B cell (primary cell): ENCODE data around the gene BEAN1. TPM values are rescaled to one million over a fixed set of nuclear protein-coding genes. Genes with fewer than 3 reads are reported as not detected.

ENCODE experiments used
- ATAC-seq: fragments of 200-7000 bp; cut with Tn5 transposase; one replicate; pipeline ENCODE4 v1.10.0; 2021; ENCODE audit warnings: low read depth, mild to moderate bottlenecking, moderate number of reproducible peaks, moderate library complexity
- CTCF ChIA-PET: fragments of 350-600 bp; sonication (Branson Sonifier 250); formaldehyde crosslinking; loops from one replicate; lab custom pipeline; 2021; ENCODE audit warnings: antibody characterized with exemption, inconsistent platforms; lab: Charles Lee
- POLR2A ChIA-PET: fragments of 350-600 bp; sonication (Branson Sonifier 250); formaldehyde crosslinking; loops from one replicate; lab custom pipeline; 2021; ENCODE audit warnings: antibody characterized with exemption; lab: Charles Lee
- DNase-seq: peaks from one replicate; pipeline ENCODE4 v3.0.0; 2013
- H2AFZ ChIP-seq: 2 replicates; pipeline ENCODE4 v1.6.1; 2012; ENCODE audit warnings: mild to moderate bottlenecking, low read depth, low read length; ENCODE audit not compliant: insufficient read depth, poor library complexity, severe bottlenecking
- H3K27ac ChIP-seq, 2 donors: 1 replicate in 1 of 2; 2 replicates in 1 of 2; pipeline ENCODE4 v1.5.1; 2012 to 2013; ENCODE audit warnings: low read length in 2 of 2, mild to moderate bottlenecking in 2 of 2, moderate library complexity in 1 of 2
- H3K27me3 ChIP-seq, 4 experiments: fragments of 200-600 bp in 1 of 4; sonication (generic) in 1 of 4; replicated peaks in 1 of 4; 1 replicate in 2 of 4; 2 replicates in 2 of 4; pipeline versions ENCODE4 v1.6.1 to v1.7.0; 2013 to 2016; ENCODE audit warnings: low read length in 3 of 4, mild to moderate bottlenecking in 2 of 4, mixed read lengths in 1 of 4, moderate library complexity in 1 of 4; ENCODE audit not compliant: insufficient read depth in 4 of 4, control insufficient read depth in 3 of 4; ENCODE audit errors: control extremely low read depth in 1 of 4
- H3K36me3 ChIP-seq, 2 experiments: replicated peaks in 1 of 2; 1 replicate in 1 of 2; 2 replicates in 1 of 2; pipeline versions ENCODE4 v1.6.1 to v1.7.1; 2013; ENCODE audit warnings: low read length in 1 of 2; ENCODE audit not compliant: insufficient read depth in 2 of 2, control insufficient read depth in 1 of 2; ENCODE audit errors: control extremely low read depth in 1 of 2, extremely low read depth in 1 of 2
- H3K4me1 ChIP-seq, 2 donors: fragments of 200-600 bp in 1 of 2; sonication (generic) in 1 of 2; 1 replicate in 1 of 2; 2 replicates in 1 of 2; pipeline versions ENCODE4 v1.5.1 to v1.6.1; 2013 to 2017; ENCODE audit warnings: low read length in 2 of 2; ENCODE audit not compliant: control insufficient read depth in 2 of 2, insufficient read depth in 2 of 2
- H3K4me2 ChIP-seq: replicated peaks from 2 replicates; pipeline ENCODE3; 2012; ENCODE audit warnings: mild to moderate bottlenecking, low read depth, low read length; ENCODE audit not compliant: poor library complexity, severe bottlenecking
- H3K4me3 ChIP-seq, 5 experiments: fragments of 200-600 bp in 1 of 5; sonication (generic) in 1 of 5; 1 replicate in 3 of 5; 2 replicates in 2 of 5; pipeline versions ENCODE4 v1.5.1 to v1.7.0; 2011 to 2016; ENCODE audit warnings: low read length in 4 of 5, mild to moderate bottlenecking in 4 of 5, low read depth in 2 of 5, control low read depth in 1 of 5, moderate library complexity in 1 of 5; ENCODE audit not compliant: insufficient read depth in 1 of 5; ENCODE audit errors: control extremely low read depth in 1 of 5, extremely low read depth in 1 of 5
- H3K79me2 ChIP-seq: fragments of 200-600 bp; sonication (generic); one replicate; pipeline ENCODE4 v1.6.0; 2016; ENCODE audit warnings: low read length; ENCODE audit not compliant: control insufficient read depth, insufficient read depth
- H3K9ac ChIP-seq: fragments of 200-600 bp; sonication (generic); 2 replicates; pipeline ENCODE4 v1.6.1; 2017; ENCODE audit warnings: mild to moderate bottlenecking, low read length, moderate library complexity
- H3K9me3 ChIP-seq, 3 donors: one replicate each; pipeline versions ENCODE4 v1.6.1 to v1.7.1; 2013; ENCODE audit warnings: low read length in 2 of 3; ENCODE audit not compliant: control insufficient read depth in 2 of 3, insufficient read depth in 1 of 3; ENCODE audit errors: control extremely low read depth in 1 of 3
- H4K20me1 ChIP-seq: 2 replicates; pipeline ENCODE4 v1.6.0; 2012; ENCODE audit warnings: mild to moderate bottlenecking, low read length; ENCODE audit not compliant: insufficient read depth, control insufficient read depth, poor library complexity, severe bottlenecking
- H3K27ac Mint-ChIP-seq: one replicate; pipeline ENCODE4 v1.8.0; 2021; ENCODE audit warnings: mixed read lengths
- H3K27me3 Mint-ChIP-seq: one replicate; pipeline ENCODE4 v1.8.0; 2021; ENCODE audit warnings: mixed read lengths
- H3K4me1 Mint-ChIP-seq: one replicate; pipeline ENCODE4 v1.8.0; 2021; ENCODE audit warnings: mixed read lengths
- H3K4me3 Mint-ChIP-seq: one replicate; pipeline ENCODE4 v1.8.0; 2021; ENCODE audit warnings: mixed read lengths
- H3K9me3 Mint-ChIP-seq: one replicate; pipeline ENCODE4 v1.8.0; 2022; ENCODE audit warnings: mixed read lengths; ENCODE audit not compliant: insufficient read depth
- EZH2 ChIP-seq: IDR thresholded peaks from 2 replicates; pipeline ENCODE4 v1.6.1; 2012; ENCODE audit warnings: borderline replicate concordance, low read depth, mild to moderate bottlenecking, moderate library complexity, low read length; ENCODE audit not compliant: insufficient read depth, poor library complexity, severe bottlenecking
- WGBS: methylation state at CpG from one replicate; pipeline ENCODE4 v1.1.5; 2013; ENCODE audit warnings: missing lambda C conversion rate; ENCODE audit not compliant: insufficient coverage; 5-methylcytosine and 5-hydroxymethylcytosine counted together
- intact Hi-C: fragments of 100-400 bp; cut with micrococcal nuclease; formaldehyde crosslinking; loops from one replicate; pipeline ENCODE4 v1.10.0; 2022
- polyA plus RNA-seq: library from polyadenylated mRNA; depleted of rRNA; stranded (reverse); fragments of >200 nt; gene quantifications from 2 replicates; pipeline ENCODE4 v1.2.3, GENCODE V29; 2012
- total RNA-seq, 2 donors: library from RNA; stranded (reverse); fragments of 120-200 nt in 1 of 2; gene quantifications; 1 replicate in 1 of 2; 2 replicates in 1 of 2; pipeline versions ENCODE4 v1.2.3 to v1.2.4, GENCODE V29; 2013 to 2022
- TF ChIP-seq, protein P1 (sequence below): fragments of 200-600 bp; IDR thresholded peaks from one replicate; pipeline ENCODE4 v1.8.0; 2022; ENCODE audit warnings: antibody characterized with exemption, mild to moderate bottlenecking

Gene BEAN1
- total and polyA plus RNA-seq, 2 donors (not counting 1 experiment from before 2014, with no cell fraction given): not detected

DNA sequence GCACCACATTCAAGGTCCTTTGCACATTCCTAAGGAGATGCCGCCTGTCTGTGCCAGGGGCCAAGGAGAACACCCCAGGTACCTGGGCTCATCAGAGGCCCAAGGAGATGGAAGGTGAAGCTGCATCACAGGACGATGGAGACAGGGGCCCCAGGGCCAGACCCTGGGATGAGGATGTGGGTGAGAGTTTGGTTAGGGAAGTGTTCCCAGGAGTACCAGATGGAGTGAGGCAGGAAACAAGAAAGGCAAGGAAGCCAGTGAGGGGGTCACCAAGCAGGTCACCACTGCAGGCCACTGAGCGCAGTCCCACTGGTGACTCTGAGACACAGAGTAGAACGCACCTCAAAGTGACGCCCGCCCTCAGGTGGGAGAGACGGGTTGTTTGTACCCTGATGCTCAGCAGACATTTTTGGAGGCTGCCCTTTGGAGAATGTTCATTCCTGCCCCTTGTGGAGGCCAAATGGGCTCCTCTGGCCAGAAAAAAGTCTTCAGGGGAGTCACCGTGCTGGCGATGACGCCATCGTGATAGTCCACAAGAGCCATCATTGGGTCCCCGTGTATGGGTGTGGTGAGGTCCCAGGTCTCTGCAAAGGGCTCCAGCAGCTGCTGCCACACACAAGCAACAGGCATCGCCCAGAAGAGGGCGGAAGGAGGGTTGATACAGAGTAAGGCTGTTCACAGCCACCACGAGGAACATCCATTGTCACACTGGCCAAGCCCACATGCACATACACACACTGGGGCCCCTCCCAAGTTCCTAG lies 57.5 kb downstream of the BEAN1 start:
- DNase-seq (no peak), ATAC-seq (no peak)
- Histone ChIP-seq H3K79me2 (no peaks in the 10 kb centered on the region), H3K27ac (no peak overlapping the region), H3K27me3 (peaks cover 0 to 9% (median under 1%) of the 10 kb centered on the region in 4 experiments), H3K4me2 (no peak overlapping the region), H3K4me3 (no peak overlapping the region), H3K9me3 (peaks cover 0 to 3% (median 0%) of the 10 kb centered on the region in 3 donors), H3K4me1 (peaks cover 11 to 17% of the 10 kb centered on the region in 2 donors), H4K20me1 (no peaks in the 10 kb centered on the region), H2AFZ (no peak overlapping the region), H3K9ac (no peak overlapping the region), H3K36me3 (no peaks in the 10 kb centered on the region)
- CTCF ChIA-PET: interaction anchor here (0.8 to 3.5 kb wide), 5 partner anchors 11 to 78 kb away, joined by 3 to 19 read pairs (median 10); partner anchors contain the start of gene CKLF
- H3K4me3 Mint-ChIP-seq: no peak overlapping the region
- H3K4me1 Mint-ChIP-seq: peaks cover 15% of the 10 kb centered on the region
- no peak overlapping the region for H3K27ac Mint-ChIP-seq
- POLR2A ChIA-PET: no interaction called here
- 91% methylated on average over 15 of the region's 15 CpGs for WGBS
- no peak for TF ChIP-seq EZH2
- intact Hi-C loops: no loop called here
- peaks cover 3% of the 10 kb centered on the region for H3K27me3 Mint-ChIP-seq
- H3K9me3 Mint-ChIP-seq: no peaks in the 10 kb centered on the region

DNA sequence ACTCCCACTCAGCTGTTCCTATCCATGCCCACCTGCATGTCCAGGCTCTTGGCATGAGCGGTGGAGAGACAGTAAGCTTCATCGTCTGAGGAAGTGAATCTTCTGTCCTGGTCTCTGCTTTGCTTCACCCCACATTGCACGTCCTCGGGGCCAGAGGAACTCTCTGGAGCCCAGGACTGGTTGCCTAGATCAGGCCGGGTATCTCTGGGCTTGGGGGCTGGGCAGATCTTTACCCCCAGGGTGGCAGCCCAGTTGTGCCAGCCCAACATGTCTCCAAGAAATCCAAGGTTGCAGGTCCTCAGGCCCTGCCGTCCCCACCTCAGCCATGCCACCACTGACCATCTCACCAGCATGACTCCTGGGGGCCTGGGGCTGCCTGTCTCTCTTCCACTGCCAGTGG lies 58.3 kb downstream of the BEAN1 start:
- H3K27ac ChIP-seq: no peak overlapping the region
- ATAC-seq (no peak), DNase-seq (no peak)
- H3K79me2 ChIP-seq: no peaks in the 10 kb centered on the region
- H3K36me3 ChIP-seq: no peaks in the 10 kb centered on the region
- H3K27ac Mint-ChIP-seq: no peak overlapping the region
- H3K27me3 Mint-ChIP-seq: peaks cover 3% of the 10 kb centered on the region
- ChIA-PET POLR2A (no interaction called here), CTCF (interaction anchor here (1.0 to 3.5 kb wide), 2 partner anchors 54 to 66 kb away, joined by 3 to 17 read pairs; partner anchors contain the start of gene CKLF)
- WGBS: 55% methylated on average over 6 of the region's 6 CpGs
- H3K9me3 Mint-ChIP-seq: no peaks in the 10 kb centered on the region
- intact Hi-C loops: no loop called here
- no peak overlapping the region for H3K9ac ChIP-seq
- no peak overlapping the region for H2AFZ ChIP-seq
- H3K9me3 ChIP-seq: peaks cover 0 to 3% (median 0%) of the 10 kb centered on the region in 3 donors
- peaks cover 0 to 9% (median under 1%) of the 10 kb centered on the region in 4 experiments for H3K27me3 ChIP-seq
- H3K4me3 ChIP-seq: no peak overlapping the region
- no peak overlapping the region for H3K4me2 ChIP-seq
- no peaks in the 10 kb centered on the region for H4K20me1 ChIP-seq
- H3K4me3 Mint-ChIP-seq: no peak overlapping the region
- peaks cover 11 to 17% of the 10 kb centered on the region in 2 donors for H3K4me1 ChIP-seq
- no peak for TF ChIP-seq EZH2
- TF ChIP-seq, protein P1, sequence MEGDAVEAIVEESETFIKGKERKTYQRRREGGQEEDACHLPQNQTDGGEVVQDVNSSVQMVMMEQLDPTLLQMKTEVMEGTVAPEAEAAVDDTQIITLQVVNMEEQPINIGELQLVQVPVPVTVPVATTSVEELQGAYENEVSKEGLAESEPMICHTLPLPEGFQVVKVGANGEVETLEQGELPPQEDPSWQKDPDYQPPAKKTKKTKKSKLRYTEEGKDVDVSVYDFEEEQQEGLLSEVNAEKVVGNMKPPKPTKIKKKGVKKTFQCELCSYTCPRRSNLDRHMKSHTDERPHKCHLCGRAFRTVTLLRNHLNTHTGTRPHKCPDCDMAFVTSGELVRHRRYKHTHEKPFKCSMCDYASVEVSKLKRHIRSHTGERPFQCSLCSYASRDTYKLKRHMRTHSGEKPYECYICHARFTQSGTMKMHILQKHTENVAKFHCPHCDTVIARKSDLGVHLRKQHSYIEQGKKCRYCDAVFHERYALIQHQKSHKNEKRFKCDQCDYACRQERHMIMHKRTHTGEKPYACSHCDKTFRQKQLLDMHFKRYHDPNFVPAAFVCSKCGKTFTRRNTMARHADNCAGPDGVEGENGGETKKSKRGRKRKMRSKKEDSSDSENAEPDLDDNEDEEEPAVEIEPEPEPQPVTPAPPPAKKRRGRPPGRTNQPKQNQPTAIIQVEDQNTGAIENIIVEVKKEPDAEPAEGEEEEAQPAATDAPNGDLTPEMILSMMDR: no peak
- peaks cover 15% of the 10 kb centered on the region for H3K4me1 Mint-ChIP-seq
